Neural progenitor cell (in vitro differentiated cells): Measurements from ENCODE around the gene PILRA. TPM values are rescaled to one million over a fixed set of nuclear protein-coding genes. Genes with fewer than 3 reads are reported as not detected.
A peak's percentile ranks its signal among the peaks of the same experiment; 100 is the strongest.
"Not testable (repeated sequence)": the region's sequence is repeated elsewhere in the genome, so short reads cannot be mapped to it uniquely, and the experiment has no call there.

Experiments used
- DNase-seq: peaks from one replicate; pipeline ENCODE4 v3.0.0-alpha.2; 2016; ENCODE audit warnings: low spot score
- H2AFZ ChIP-seq: fragments of 200-600 bp; sonication (generic); replicated peaks from 2 replicates; pipeline ENCODE4 v1.6.1; 2016; ENCODE audit warnings: antibody characterized with exemption
- H3F3A ChIP-seq: fragments of 200-600 bp; sonication (generic); 2 replicates; pipeline ENCODE4 v1.6.1; 2016; ENCODE audit warnings: antibody characterized with exemption, low read depth
- H3K27ac ChIP-seq: fragments of 200-600 bp; sonication (generic); 2 replicates; pipeline ENCODE4 v1.5.1; 2016; ENCODE audit warnings: mild to moderate bottlenecking
- H3K27me3 ChIP-seq: fragments of 200-600 bp; sonication (generic); 2 replicates; pipeline ENCODE4 v1.6.1; 2016; ENCODE audit warnings: mild to moderate bottlenecking, moderate library complexity
- H3K36me3 ChIP-seq: fragments of 200-600 bp; sonication (generic); 2 replicates; pipeline ENCODE4 v1.5.1; 2016
- H3K4me1 ChIP-seq: fragments of 200-600 bp; sonication (generic); 2 replicates; pipeline ENCODE4 v1.6.1; 2016; ENCODE audit warnings: mixed run types
- H3K4me2 ChIP-seq: fragments of 200-600 bp; sonication (generic); 2 replicates; pipeline ENCODE4 v1.6.1; 2016
- H3K4me3 ChIP-seq: fragments of 200-600 bp; sonication (generic); 2 replicates; pipeline ENCODE4 v1.5.1; 2016
- H3K79me2 ChIP-seq: fragments of 200-600 bp; sonication (generic); 2 replicates; pipeline ENCODE4 v1.6.1; 2016; ENCODE audit warnings: low read depth
- H3K9ac ChIP-seq: fragments of 200-600 bp; sonication (generic); 2 replicates; pipeline ENCODE4 v1.6.1; 2016
- H3K9me3 ChIP-seq: fragments of 200-600 bp; sonication (generic); 2 replicates; pipeline ENCODE4 v1.5.1; 2016; ENCODE audit warnings: low read depth
- H4K20me1 ChIP-seq: fragments of 200-600 bp; sonication (generic); 2 replicates; pipeline ENCODE4 v1.6.1; 2016; ENCODE audit warnings: low read depth
- H3K27ac Mint-ChIP-seq: 3 replicates; pipeline ENCODE4 v1.8.0; 2021; ENCODE audit warnings: mixed read lengths
- H3K27me3 Mint-ChIP-seq: 2 replicates; pipeline ENCODE4 v1.8.0; 2022; ENCODE audit warnings: low read depth, mild to moderate bottlenecking, inconsistent platforms, moderate library complexity, mixed read lengths; ENCODE audit not compliant: insufficient read depth
- H3K36me3 Mint-ChIP-seq: 3 replicates; pipeline ENCODE4 v1.8.0; 2021; ENCODE audit warnings: mixed read lengths
- H3K4me1 Mint-ChIP-seq: 3 replicates; pipeline ENCODE4 v1.8.0; 2021; ENCODE audit warnings: mixed read lengths
- H3K4me3 Mint-ChIP-seq: 3 replicates; pipeline ENCODE4 v1.8.0; 2021; ENCODE audit warnings: mild to moderate bottlenecking, moderate library complexity, mixed read lengths
- H3K9me3 Mint-ChIP-seq: 3 replicates; pipeline ENCODE4 v1.8.0; 2020; ENCODE audit warnings: mixed read lengths
- EZH2 ChIP-seq: fragments of 200-600 bp; sonication (generic); IDR thresholded peaks from 2 replicates; pipeline ENCODE4 v1.6.1; 2017; ENCODE audit warnings: antibody characterized with exemption, mild to moderate bottlenecking, moderate library complexity
- EZH2phosphoT487 ChIP-seq: fragments of 200-600 bp; sonication (generic); IDR thresholded peaks from 2 replicates; pipeline ENCODE4 v1.6.1; 2017; ENCODE audit warnings: antibody characterized with exemption
- total RNA-seq: library from RNA; depleted of rRNA; stranded (reverse); fragments of >200 nt; gene quantifications from 2 replicates; pipeline ENCODE4 v1.2.3, GENCODE V29; 2015; ENCODE audit warnings: low replicate concordance
- TF ChIP-seq, protein P1 (sequence below): fragments of 200-600 bp; sonication (generic); IDR thresholded peaks from 2 replicates; pipeline ENCODE4 v1.5.1; 2017; ENCODE audit warnings: antibody characterized with exemption, mild to moderate bottlenecking

Gene PILRA
- total RNA-seq, 1 donor from 2014 or later, result 6.7 TPM

DNA sequence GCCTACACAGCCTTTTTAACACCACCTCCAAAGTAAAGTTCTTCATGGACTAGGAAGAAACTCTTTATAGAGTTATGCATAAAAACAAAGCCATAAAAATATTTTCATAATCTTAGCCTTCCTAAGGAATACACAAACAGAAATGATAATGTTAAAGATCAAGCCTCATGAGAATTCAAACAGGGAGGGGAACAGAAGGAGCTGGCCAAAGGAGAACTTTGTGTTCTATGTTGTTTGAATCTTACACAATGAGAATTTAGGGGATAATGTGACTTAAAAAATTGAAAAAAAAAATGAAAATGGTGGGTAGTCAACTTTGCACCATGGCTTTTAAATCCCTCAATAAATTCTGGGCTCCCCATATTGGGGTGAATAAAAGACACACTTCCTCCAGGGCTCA lies 24.5 kb upstream of the PILRA start:
- no peaks in the 10 kb centered on the region for H3K9me3 ChIP-seq
- no peaks in the 10 kb centered on the region for H3F3A ChIP-seq
- Mint-ChIP-seq H3K9me3 (no peaks in the 10 kb centered on the region), H3K27me3 (peaks cover 3% of the 10 kb centered on the region), H3K27ac (peak overlapping the region; percentile 5), H3K4me1 (peaks cover 10% of the 10 kb centered on the region), H3K4me3 (no peak overlapping the region), H3K36me3 (peaks cover 24% of the 10 kb centered on the region)
- peaks cover 23% of the 10 kb centered on the region for H3K36me3 ChIP-seq
- H3K27me3 ChIP-seq, result no peaks in the 10 kb centered on the region
- H3K79me2 ChIP-seq, result peaks cover 9% of the 10 kb centered on the region
- no peak overlapping the region for H2AFZ ChIP-seq
- H3K4me2 ChIP-seq, result no peak overlapping the region
- no peak overlapping the region for H3K27ac ChIP-seq
- peaks cover 28% of the 10 kb centered on the region for H4K20me1 ChIP-seq
- H3K4me1 ChIP-seq, result no peaks in the 10 kb centered on the region
- H3K9ac ChIP-seq, result no peak overlapping the region
- no peak for DNase-seq
- TF ChIP-seq EZH2phosphoT487 (no peak), EZH2 (no peak)
- TF ChIP-seq, protein P1, sequence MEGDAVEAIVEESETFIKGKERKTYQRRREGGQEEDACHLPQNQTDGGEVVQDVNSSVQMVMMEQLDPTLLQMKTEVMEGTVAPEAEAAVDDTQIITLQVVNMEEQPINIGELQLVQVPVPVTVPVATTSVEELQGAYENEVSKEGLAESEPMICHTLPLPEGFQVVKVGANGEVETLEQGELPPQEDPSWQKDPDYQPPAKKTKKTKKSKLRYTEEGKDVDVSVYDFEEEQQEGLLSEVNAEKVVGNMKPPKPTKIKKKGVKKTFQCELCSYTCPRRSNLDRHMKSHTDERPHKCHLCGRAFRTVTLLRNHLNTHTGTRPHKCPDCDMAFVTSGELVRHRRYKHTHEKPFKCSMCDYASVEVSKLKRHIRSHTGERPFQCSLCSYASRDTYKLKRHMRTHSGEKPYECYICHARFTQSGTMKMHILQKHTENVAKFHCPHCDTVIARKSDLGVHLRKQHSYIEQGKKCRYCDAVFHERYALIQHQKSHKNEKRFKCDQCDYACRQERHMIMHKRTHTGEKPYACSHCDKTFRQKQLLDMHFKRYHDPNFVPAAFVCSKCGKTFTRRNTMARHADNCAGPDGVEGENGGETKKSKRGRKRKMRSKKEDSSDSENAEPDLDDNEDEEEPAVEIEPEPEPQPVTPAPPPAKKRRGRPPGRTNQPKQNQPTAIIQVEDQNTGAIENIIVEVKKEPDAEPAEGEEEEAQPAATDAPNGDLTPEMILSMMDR, result no peak
- H3K4me3 ChIP-seq, result no peak overlapping the region

DNA sequence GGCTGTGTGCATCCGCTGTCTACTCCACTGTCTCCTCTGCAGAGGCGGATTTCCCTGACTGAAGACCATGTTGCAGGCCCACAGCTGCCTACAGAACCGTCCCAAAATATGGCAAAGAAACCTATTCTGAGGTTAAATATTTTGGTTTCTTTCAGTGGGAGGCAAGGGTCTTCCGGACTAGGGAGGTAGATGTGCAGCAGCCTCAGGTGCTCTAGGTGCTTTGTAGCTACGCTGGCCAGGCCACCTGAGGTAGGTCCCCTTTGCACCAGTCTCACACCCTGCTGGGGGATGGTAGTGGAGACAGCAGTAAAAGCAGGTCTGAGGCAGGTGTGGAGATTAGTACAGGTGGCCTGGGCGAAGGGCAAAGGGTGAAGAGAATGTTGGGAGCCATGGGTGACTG lies 23.5 kb upstream of the PILRA start:
- Histone ChIP-seq H2AFZ (no peak overlapping the region), H4K20me1 (peaks cover 21% of the 10 kb centered on the region), H3K4me1 (no peaks in the 10 kb centered on the region), H3K9ac (no peak overlapping the region), H3K4me2 (no peak overlapping the region), H3K79me2 (peaks cover 9% of the 10 kb centered on the region), H3K27ac (no peak overlapping the region), H3K27me3 (no peaks in the 10 kb centered on the region), H3K36me3 (peaks cover 23% of the 10 kb centered on the region), H3K4me3 (no peak overlapping the region), H3F3A (no peaks in the 10 kb centered on the region), H3K9me3 (no peaks in the 10 kb centered on the region)
- no peak for DNase-seq
- Mint-ChIP-seq H3K4me3 (no peak overlapping the region), H3K4me1 (peaks cover 3% of the 10 kb centered on the region), H3K9me3 (no peaks in the 10 kb centered on the region), H3K27me3 (peaks cover 3% of the 10 kb centered on the region), H3K27ac (no peak overlapping the region), H3K36me3 (peaks cover 23% of the 10 kb centered on the region)
- TF ChIP-seq, protein P1, result no peak
- no peak for TF ChIP-seq EZH2
- no peak for TF ChIP-seq EZH2phosphoT487

DNA sequence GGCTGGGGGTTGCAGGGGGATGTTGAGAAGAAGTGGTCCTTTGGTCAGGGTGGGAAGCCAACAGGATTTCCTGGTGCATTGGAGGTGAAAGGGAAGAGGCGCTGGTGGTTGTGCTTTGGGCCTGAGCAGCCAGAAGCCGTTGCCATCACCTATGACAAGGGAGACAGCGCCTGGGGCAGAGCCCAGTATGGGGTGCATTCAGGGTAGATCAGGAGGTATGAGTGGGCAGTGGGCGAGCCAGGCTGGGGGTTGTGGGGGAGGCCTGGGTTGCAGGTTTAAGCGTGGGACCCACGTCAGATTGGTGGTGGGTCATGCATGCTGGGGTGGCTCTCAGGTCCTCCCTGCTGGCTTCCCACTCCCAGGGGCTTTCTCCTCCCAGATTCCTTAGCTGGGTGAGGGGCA lies 21.6 kb upstream of the PILRA start:
- Histone ChIP-seq H3K4me3 (no peak overlapping the region), H3K9me3 (no peaks in the 10 kb centered on the region), H3K27ac (no peak overlapping the region), H3K27me3 (no peaks in the 10 kb centered on the region), H3K4me1 (no peaks in the 10 kb centered on the region), H3K36me3 (peaks cover 17% of the 10 kb centered on the region), H3K9ac (no peak overlapping the region), H3F3A (no peaks in the 10 kb centered on the region), H3K4me2 (no peak overlapping the region), H3K79me2 (no peaks in the 10 kb centered on the region), H2AFZ (no peak overlapping the region), H4K20me1 (peaks cover 6% of the 10 kb centered on the region)
- Mint-ChIP-seq H3K4me1 (no peaks in the 10 kb centered on the region), H3K4me3 (no peak overlapping the region), H3K36me3 (peaks cover 20% of the 10 kb centered on the region), H3K9me3 (no peaks in the 10 kb centered on the region), H3K27me3 (peaks cover 3% of the 10 kb centered on the region), H3K27ac (no peak overlapping the region)
- no peak for DNase-seq
- TF ChIP-seq EZH2phosphoT487, result no peak
- TF ChIP-seq EZH2, result no peak
- TF ChIP-seq, protein P1, result no peak

DNA sequence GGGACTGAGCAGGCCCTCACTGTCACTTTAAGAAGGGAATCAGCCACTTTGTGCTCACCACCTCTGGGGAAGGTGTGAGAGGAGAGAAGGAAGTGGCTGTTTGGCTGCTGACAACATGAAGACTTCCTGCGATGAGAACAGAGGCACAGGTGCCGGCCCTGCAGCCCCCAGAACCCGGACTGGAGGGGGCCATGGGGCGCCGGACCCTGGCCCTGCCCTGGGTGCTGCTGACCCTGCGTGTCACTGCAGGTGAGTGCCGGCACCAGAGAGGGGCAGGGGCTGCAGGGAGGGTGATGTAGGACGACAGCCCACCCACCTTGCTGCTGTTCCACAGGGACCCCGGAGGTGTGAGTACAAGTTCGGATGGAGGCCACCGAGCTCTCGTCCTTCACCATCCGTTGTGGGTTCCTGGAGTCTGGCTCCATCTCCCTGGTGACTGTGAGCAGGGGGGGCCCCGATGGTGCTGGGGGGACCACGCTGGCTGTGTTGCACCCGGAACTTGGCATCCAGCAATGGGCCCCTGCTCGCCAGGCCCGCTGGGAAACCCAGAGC lies 21.0 kb upstream of the PILRA start:
- not testable (repeated sequence) for H3K79me2 ChIP-seq, H3K4me1 Mint-ChIP-seq, H3K27ac Mint-ChIP-seq, H3K4me3 ChIP-seq, H3K27me3 Mint-ChIP-seq, H3K9ac ChIP-seq, H2AFZ ChIP-seq, H3K9me3 ChIP-seq, H3F3A ChIP-seq, H4K20me1 ChIP-seq, H3K27ac ChIP-seq, DNase-seq, H3K9me3 Mint-ChIP-seq, H3K4me3 Mint-ChIP-seq, H3K27me3 ChIP-seq, H3K4me2 ChIP-seq, H3K4me1 ChIP-seq
- H3K36me3 Mint-ChIP-seq, result peaks cover 17% of the 10 kb centered on the region
- peaks cover 10% of the 10 kb centered on the region for H3K36me3 ChIP-seq
